22Rv1 (cell line): ENCODE measurements around the gene FAM217A.
A peak's percentile ranks its signal among the peaks of the same experiment; 100 is the strongest.

Experiments
- H3K27ac ChIP-seq: fragments of 450-650 bp; 2 replicates; pipeline ENCODE4 v1.5.1; 2017
- ZFX ChIP-seq: fragments of 450-650 bp; IDR thresholded peaks from 2 replicates; pipeline ENCODE4 v1.6.1; 2017; ENCODE audit warnings: antibody characterized with exemption, borderline replicate concordance
- TF ChIP-seq, protein P1 (sequence below): fragments of 450-650 bp; IDR thresholded peaks from 2 replicates; pipeline ENCODE4 v1.5.1; 2017; ENCODE audit warnings: mild to moderate bottlenecking

The FAM217A gene

DNA sequence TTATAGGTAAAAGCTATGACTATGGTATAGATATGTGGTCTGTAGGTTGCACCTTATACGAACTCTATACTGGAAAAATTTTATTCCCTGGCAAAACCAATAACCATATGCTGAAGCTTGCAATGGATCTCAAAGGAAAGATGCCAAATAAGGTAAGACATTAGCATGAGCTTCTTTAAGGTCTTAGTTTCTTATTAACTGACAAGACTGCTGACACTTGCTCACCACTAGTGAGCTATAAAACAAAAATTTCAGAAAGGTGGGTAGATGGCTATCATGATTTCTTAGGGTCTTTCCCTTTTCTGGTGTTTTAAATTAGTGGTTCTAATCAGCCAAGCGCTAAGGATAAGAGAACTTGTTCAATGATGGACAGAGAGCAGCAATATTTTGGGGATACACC is 21.9 kb downstream of the FAM217A start:
- H3K27ac ChIP-seq = no peak overlapping the region
- no peak for TF ChIP-seq ZFX
- TF ChIP-seq, protein P1, sequence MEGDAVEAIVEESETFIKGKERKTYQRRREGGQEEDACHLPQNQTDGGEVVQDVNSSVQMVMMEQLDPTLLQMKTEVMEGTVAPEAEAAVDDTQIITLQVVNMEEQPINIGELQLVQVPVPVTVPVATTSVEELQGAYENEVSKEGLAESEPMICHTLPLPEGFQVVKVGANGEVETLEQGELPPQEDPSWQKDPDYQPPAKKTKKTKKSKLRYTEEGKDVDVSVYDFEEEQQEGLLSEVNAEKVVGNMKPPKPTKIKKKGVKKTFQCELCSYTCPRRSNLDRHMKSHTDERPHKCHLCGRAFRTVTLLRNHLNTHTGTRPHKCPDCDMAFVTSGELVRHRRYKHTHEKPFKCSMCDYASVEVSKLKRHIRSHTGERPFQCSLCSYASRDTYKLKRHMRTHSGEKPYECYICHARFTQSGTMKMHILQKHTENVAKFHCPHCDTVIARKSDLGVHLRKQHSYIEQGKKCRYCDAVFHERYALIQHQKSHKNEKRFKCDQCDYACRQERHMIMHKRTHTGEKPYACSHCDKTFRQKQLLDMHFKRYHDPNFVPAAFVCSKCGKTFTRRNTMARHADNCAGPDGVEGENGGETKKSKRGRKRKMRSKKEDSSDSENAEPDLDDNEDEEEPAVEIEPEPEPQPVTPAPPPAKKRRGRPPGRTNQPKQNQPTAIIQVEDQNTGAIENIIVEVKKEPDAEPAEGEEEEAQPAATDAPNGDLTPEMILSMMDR = no peak

DNA sequence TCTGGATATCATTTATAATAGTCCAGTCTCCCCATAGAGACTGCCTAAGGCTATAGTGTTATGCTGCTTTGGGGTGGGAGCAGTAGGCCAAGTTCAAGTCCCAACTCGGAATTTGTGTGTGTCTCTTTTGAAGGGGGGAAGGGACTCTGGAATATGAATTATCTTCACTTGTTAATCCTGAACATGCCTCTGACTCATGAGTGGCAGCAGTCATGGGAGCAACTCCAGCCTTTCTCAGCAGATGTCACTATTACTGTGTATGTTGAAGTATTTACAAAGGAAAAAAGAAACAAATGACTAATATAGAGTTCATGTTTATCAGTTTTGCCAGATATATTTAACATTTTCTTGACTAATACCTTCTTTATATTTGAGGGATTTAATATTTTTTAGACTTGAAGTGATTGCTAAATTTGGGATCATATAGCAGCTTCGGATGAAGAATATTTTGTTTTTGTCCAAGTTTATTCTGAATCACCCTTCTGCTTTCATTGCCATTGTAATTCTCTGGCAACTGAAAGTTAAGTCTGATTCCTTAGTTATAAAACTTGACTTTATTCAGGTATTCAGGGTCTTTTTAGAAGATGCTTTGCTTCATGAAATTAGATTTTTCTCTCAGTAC is 23.4 kb downstream of the FAM217A start:
- H3K27ac ChIP-seq = no peak overlapping the region

DNA sequence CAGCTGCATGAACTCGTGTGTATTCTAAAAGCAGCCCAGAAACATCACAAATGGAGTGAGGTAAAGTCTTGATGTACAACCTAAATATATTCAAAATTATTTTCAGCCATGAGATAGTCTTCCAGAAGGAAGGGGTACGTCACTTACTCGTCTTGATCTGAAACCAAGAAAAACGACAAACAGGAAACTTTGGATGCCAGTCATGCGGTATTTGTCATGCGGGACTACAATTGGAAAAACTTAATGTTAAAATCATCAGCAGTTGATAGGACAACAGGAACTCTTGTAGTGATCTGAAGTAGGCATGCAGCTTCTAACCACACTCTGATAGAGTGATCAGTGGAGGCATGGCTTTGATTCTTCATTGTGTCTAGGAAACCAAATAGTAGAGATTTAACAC is 29.7 kb downstream of the FAM217A start:
- H3K27ac ChIP-seq = no peak overlapping the region
- TF ChIP-seq ZFX = no peak
- TF ChIP-seq, protein P1 = no peak

More for the DNA sequence above, 23.4 kb downstream of the FAM217A start:
- no peak for TF ChIP-seq ZFX
- TF ChIP-seq, protein P1 = peak; percentile 53

DNA sequence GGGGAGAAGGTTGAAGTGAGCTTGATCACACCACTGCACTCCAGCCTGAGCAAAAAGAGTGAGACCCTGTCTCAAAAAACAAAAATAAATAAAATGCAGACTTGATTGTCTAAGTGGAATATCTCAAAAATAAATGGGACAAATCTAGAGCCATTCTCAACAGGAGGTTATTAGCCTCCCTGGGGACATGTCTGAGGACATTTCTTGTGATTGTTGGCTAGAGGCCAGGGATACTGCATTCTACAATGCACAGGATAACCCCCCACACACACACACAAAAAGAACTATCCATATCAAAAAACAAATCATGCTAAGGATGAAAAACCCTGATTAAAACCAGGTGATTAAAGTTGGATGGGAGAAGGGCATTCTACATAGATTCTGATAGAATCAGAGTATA is 37.5 kb downstream of the FAM217A start:
- TF ChIP-seq, protein P1 = no peak
- no peak for TF ChIP-seq ZFX
- H3K27ac ChIP-seq = no peak overlapping the region

DNA sequence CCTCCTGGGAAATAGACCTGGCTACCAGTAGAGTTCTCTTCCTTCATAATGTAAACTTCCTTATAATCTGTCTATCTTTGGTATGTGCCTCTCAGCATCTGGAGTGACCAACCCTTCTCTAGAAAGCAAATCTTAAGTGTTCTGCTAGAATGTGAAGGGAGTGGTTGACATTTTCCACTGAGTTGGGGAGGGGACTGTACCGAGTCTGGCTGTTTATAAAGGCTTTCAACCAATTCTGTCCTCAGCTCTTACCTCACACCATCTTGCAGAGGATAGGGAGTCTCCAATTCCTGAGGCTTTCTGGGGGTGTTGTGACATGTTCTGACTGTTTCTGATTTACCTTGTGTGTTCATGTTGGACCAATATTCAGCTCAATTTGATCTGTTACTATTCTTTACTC is 39.6 kb downstream of the FAM217A start:
- H3K27ac ChIP-seq = no peak overlapping the region
- TF ChIP-seq ZFX = no peak
- TF ChIP-seq, protein P1 = no peak

DNA sequence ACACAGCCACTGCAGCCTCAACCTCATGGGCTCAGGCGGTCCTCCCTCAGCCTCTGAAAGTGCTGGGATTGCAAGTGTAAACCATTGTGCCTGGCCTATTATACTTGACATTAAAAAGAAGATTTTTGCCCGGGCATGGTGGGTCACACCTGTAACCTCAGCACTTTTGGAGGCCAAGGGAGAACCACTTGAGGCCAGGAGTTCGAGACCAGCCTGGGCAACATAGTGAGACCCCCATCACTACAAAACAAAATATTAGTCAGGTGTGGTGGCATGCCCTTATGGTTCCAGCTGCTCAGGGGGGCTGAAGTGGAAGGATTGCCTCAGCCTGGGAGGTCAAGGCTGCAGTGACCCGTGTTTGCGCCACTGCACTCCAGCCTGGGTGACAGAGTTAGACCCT is 42.4 kb downstream of the FAM217A start:
- no peak overlapping the region for H3K27ac ChIP-seq
- TF ChIP-seq, protein P1 = no peak
- TF ChIP-seq ZFX = no peak

DNA sequence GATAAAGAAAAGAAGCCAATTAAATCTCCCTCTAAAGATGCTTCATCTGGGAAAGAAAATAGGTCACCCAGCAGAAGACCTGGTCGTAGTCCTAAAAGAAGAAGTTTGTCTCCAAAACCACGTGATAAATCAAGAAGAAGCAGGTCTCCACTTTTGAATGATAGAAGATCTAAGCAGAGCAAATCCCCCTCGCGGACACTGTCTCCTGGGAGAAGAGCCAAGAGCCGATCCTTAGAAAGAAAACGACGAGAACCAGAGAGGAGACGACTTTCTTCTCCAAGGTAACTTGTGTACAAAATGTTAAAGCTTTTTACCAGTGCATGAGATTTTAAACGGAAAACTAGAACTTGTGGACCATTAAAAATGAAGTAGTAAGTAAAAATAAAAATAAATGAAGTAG is 46.5 kb downstream of the FAM217A start:
- no peak overlapping the region for H3K27ac ChIP-seq
- TF ChIP-seq ZFX = no peak
- TF ChIP-seq, protein P1 = no peak
